ENCODE results near the gene RABAC1.
"Not testable (repeated sequence)": the region's sequence is repeated elsewhere in the genome, so short reads cannot be mapped to it uniquely, and the experiment has no call there.

Gene RABAC1, protein sequence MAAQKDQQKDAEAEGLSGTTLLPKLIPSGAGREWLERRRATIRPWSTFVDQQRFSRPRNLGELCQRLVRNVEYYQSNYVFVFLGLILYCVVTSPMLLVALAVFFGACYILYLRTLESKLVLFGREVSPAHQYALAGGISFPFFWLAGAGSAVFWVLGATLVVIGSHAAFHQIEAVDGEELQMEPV

DNA sequence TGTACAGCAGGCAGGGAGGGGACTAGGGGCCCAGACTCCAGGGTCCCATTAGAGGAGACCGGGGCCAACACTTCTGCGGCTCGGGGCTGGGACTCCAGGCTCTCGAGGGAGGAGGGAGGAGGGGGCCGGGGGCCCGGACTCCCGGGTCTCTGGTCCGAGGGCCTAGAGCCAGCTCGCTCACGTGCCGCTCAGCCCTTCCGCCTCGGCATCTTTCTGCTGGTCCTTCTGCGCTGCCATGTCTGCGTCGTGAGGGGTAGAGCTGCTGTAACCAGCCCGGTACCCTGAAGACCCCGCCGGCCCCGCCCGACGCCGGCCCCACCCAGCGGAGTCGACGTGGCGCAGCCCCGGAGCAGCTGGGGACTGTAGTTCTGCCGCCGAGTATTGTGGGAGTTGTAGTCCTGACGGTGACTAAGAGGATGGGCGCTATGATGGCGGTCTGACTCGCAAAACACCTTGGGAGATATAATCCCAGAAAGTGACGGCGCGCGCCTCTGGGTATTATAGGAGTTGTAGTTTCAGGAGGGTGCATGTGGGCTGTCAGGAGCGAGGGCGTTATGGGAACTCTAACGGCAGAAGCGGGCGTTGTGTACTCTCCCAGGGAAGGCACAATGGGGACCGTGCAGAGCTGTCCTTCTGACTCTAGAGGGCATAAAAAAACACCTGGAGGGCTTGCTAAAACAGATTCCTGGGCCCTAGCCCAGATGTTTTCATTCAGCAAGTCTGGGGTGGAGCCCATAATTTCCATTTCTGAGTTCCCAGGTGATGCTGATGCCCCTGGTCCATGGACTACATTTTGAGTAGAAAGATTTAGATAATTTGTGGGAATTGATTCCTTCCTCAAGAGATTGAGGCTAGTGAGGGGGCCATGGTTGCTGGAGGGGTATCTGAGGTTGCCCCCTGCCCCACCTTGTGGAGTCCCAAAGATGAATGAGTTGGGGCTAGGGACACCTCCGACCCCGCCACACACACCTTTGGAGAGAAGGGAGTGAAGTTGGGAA is at the start of gene RABAC1:
RABAC1 (minus strand) TSS at position 266 of the 998 bp plus-strand sequence; CDS start at position 237, 29 bp downstream.
- peak; percentile 81 to 84 for DNase-seq (ENCODE audit: low read depth in 2 of 2)

DNA sequence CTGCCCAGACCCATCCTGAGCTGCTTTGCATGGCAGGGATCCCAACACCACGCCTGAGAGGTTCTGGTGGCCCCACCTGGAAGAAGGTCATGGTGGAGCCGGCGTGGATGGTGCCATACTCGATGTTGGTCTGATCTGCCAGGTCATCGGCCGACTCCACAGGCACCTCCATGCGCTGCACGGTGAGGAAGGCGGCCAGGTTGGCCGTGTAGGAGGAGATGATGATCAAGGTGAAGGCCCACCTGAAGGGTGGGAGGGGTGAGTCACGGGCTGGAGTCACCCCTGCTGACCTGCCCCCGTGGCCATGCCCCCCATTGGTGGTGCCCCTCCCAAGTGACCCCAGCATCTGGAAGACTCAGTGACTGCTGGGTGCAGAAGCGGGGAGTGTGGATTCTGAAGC is 47.4 kb upstream of the RABAC1 start:
- no peak for DNase-seq (ENCODE audit: low read depth in 2 of 2)

DNA sequence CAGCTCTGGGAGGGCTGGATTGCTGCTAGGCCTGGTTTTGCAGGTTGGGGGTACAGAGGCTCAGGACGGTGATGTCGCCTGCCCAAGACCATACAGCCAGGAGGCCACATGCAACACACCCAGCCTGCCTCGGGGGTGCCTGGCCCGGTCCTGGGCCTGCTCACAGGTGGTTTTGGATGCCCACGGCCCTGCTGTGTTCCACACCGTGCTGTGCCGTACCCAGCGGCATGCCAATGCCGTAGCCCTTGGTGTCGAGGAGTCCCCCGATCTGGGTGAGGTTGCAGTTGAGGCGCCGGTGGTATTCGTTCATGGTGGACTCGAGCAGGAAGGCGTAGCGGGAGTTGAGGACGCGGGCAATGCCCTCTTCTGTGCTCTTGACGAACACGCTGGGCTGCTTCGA is 46.4 kb upstream of the RABAC1 start:
- DNase-seq (ENCODE audit: low read depth in 2 of 2), result no peak

DNA sequence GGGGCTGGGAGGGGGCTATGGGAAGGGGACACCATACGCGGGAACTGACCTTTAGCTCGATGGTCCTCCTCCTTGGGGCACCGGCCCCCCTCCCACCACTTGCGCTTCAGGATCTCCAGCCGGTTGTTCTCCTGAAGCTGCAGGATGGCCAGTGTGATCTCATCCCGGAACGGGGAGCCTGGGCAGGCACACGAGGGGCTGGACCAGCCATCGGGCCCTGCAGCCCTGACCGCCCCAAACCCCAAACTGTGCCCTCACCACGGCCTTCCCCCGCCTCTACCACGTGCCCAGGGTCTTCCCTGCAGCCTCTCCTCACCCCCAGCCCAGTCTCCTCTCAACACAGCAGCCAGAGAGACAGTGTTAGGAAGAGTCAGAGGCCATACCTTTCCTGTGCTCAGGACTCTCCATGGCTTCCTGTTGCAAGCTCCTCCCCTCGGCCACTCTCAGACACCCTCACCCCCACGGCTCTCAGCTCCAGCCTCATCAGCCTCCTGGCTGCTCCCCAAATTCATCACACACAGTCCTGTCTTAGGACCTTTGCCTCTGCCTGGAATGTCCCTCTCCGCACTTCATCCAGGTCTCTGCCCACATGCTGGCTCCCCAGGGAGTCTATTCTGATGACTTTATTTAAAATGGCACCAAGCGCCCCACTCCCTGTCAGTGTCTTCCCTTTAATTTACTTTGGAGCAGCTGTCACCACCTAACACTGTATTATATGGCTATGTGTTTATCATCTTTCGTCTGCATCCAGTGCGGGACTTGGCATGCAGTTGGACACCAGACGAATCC is 44.6 kb upstream of the RABAC1 start:
- no peak for DNase-seq (ENCODE audit: low read depth in 2 of 2)

DNA sequence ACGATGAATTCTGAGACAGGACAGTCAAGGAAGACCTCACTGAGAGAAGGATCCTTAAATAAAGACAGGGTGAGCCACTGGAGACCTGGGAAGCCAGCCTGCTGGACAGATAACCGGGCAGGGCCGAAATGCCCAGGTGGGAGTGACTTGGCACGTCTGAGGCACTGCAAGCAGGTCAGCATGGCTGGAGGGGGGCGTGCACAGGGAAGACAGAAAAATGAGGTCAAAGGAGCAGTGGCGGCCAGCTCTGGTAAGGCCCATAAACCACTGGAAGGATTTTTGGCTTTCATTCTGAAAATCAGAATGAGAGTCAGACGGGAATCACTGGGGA is 40.7 kb upstream of the RABAC1 start:
- no peak for DNase-seq (ENCODE audit: low read depth in 2 of 2)

DNA sequence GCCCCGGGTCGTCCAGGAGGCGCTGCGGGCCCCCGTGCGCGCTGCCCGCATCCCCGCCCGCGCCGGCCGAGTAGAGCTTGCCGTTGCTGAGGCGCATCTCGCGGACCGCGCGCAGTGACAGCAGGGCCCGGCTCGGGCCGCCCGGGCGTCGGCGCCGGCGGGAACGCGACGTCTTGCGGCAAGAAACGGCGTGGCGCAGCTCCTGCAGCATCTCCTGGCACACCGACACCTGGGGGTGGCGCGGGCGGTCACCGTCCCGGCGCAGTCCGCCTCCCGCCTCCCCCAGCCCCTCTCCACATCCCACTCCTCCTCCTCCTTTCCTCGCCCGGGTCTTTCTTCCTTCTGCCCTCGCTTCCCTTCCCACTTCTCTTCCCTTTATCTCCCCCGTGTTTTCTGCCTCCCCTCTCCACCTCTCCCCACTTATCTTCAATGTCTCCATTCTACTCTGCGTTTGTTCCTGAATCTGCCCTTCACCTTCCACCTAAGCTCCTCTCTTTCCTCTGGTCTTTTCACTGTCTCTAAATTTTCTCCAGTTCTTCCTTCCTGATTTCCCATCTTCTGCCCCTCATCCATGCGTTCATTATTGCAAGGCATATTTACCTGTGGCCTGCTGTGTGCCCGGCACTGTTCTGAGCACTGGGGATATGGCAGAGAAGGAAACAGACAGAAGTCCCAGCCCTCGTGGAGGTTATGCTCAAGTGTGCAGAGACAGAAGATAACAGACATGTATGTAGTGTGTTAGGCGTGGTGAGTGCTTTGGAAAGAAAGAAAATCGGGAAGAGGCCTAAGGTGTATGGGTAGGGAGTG is 40.2 kb upstream of the RABAC1 start:
- no peak for DNase-seq (ENCODE audit: low read depth in 2 of 2)

DNA sequence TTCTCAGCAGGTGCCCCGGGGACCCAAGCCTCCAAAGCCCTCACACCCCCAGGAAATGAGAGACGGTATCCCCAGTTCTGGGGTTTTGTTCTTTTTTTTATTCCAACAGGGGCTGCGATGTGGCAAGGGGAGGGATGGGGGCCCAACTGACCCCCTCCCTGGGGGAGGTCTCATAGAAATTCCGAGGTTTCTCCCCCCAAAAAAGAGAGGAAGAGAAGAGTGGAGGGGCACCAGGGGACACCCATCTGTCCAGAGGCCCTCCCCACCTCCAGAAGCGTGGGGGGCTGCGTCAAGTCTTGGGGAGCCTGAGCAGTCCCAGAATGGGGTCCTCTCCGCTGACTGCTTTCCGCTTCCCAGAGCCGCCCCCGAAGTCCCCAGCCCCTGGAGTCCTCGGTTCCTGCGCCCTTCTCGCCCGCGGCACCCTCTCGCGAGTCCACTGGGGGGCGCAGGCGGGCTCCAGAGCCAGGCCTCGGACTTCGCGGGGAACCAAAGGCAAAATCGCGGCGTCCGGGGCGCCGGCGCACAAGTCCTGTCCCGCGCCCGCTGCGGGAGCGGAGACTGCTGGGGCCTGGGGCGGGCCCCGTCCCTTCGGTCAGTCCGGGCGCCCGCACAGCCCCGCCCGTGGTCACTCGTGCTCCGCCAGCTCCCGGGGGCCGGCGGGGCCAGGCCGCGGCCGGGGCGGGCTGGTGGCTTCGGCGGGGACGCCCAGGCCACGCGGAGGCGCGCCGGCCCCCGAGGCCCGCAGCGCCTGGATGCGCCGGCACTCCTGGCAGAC is 39.3 kb upstream of the RABAC1 start:
- peak; percentile 48 to 57 for DNase-seq (ENCODE audit: low read depth in 2 of 2)

DNA sequence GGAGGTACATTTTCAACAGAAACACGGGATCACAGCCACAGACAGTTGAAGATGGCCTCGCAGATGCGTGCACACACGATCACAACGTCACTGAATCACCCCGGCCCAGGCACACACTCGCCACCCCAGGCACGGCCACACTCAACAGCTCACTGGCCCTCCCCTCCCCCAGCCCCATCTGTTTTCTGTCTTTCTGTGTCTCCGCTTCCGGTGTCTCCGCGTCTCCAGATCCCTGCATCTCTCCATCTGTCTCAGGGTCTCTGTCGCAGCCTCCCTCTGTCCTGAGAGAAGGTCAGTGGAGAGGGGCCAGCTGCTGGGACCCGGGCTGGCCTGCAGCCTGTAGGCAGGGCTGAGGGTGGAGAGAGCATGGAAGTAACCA is 38.7 kb upstream of the RABAC1 start:
- DNase-seq (ENCODE audit: low read depth in 2 of 2), result no peak

DNA sequence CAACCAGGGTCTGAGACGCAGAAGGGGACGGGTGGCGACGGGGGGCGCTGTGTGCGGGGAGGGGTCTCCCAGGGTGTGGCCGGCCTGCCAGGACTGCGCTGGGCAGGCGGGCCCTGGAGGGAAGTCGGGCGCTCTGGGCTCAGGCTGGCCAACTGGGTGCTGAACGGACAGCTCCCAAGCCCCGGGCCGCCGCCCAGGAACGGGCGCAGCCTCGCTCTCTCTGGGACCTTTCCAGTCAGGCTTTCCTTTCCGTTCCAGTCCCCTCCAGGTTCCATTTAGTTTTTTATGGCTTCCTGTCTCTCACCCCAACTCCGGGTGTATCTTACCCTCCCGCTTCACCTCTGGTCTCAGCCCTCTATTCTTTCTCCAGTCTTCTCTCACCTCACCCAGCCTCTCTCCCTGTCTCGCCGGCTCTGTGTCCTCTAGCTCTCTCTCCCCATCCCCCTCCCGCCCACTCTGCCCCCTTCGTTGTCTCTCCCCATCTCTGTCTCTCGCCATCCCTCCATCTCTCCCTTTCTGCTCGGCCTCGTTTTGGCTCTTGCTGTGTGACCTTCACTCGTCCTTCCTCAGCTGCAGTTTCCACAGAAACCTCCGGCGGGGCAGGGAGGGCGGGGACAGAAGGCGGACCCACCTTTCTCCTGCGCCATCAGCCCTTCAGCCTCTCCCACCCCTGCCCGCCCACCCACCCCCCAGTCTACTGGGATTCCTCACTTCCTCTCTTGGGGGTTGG is 38.2 kb upstream of the RABAC1 start:
- DNase-seq (ENCODE audit: low read depth in 2 of 2), result peak; percentile 20 to 35

DNA sequence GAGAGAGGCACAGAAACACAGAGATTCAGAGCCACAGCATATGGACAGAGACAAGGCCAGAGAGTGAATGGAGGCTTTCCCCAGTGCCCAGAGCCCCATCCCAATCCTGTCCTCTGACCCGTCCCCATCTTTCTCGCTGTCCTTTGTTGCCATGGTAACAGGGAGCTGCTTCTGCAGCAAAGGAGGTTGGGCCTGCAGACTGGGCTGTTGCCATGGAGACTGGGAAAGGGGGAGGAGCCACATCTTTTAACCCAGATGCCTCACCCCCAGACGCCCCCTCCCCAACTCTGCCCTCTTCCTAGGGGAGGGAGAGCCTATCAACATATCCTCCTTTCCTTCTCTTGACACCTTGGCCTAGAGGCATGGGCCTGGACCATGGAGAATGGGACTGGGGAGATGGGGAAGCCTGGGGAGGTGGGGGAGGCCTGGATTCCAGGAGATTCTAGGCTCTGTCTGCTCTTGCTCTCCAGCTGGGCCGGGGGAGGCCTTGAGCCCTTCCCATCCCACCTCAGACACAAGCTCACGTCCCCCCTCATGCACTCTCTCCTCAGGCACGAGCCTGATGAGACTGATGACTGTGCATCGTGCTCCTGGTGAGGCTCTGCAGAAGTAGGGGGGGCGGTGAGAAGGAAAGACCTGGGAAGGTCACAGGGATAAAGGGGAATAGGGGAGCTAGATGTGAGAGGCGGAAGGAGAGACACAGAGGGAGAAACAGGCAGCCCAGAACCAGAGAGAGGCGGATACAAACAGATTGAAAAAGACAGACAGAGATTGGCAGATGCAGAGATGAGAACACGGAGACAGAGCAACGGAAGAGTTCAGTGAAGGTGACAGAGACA is 37.1 kb upstream of the RABAC1 start:
- no peak for DNase-seq (ENCODE audit: low read depth in 2 of 2)

DNA sequence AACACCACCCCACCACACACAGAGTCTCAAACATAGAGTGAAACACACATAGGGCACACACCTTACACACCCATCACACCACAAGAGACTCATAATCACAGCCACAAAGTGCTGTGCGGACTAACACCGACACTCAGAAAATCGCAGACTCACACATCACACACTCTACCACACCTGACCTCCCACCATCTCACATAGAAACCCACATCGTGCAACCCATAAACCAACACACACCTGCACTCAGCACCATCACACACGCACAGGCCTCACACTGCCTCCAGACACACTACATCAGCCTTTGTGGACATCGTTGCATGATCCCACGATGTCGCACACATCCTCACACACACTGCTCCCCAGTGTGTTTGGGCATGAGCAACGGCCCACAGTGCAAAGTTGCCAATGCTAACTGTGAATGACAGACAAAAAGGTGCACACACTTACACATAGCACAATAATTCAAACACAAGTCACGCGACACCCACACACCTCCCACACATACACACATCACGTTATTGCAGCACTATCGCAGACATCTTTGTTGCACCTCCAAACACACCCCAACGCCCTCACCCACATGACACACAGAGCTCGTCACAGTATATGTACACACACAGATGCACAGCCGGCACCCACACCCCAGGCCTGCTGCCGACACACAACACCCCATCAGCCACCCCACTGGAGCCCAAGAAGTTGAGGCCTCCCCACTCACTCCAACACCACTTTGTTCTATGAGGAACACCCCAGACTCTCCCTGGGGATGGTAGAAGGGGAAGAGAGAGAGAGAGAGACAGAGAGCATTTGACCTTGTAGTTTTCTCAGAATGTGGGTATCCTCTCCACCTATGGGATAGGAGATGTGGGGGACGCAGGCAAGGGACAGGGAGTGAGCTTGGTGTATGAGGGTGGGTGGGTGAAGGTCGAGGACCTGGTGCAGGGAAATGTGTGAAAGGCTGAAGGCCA is 36.2 kb upstream of the RABAC1 start:
- DNase-seq (ENCODE audit: low read depth in 2 of 2), result no peak

DNA sequence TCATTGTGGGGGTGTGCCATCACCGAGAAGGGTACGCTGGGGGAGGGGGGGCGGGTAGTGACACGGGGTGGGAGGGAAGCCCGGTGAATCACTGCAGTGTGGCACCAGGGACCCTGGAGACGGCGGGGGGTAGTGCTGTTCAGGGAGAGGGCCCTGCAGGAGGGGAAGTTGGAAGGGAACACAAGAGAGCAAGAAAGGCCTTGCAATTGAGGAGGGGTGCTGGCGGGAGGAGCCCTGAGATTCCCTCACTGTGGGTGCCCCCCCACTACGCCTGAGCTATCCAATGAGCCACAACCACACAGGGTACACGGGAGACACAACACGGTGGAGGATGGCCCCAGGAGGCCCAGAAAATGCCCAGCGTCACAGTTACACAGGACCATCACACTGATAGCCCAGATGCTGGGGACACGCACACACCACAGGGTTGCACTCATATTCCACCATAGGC is 35.4 kb upstream of the RABAC1 start:
- no peak for DNase-seq (ENCODE audit: low read depth in 2 of 2)

DNA sequence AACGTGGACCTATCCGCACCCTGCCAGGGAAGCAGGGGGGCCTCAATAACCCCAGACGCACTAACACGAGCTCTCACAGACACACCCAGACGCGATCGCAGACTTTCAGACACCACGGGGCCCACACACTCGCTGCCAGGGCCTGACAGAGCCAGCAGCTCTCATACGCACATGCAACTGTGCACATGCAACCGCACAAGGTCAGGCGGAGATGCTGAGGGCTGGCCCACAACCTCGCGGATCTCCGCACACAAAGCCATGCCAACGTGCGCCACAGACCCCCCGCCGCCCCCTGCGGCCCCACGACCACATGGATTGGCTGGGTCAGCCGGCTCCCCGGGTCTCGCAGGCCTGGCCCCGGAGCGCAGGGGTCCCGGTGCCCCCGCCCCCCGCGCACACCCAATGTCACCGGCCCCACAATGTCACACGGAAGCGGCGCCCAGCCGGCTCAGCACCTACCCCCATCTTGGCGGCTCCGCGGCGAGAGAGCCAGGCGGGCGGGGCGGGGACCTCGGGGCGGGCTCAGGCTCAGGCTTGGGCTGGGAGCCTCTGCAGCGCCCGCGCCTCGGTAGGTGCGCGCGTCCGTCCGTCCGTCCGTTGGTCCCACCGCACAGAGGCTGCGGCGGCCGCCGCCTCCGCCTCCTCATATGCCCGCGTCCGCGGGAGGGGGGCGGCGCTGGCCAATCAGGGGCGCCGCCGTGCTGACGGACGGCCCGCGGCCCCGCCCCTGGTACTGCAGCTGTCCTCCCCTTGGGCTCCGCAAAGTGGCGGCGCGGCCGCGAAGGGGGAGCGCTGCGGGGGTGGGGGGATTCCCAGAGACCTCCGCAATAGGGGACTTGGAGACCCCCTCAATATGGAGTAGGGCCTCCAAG is 34.7 kb upstream of the RABAC1 start, which contains the start of gene ATP1A3:
ATP1A3 (minus strand) TSS at position 619 of the 872 bp plus-strand sequence; CDS start at position 465, 154 bp downstream.
- DNase-seq (ENCODE audit: low read depth in 2 of 2), result peak; percentile 33

DNA sequence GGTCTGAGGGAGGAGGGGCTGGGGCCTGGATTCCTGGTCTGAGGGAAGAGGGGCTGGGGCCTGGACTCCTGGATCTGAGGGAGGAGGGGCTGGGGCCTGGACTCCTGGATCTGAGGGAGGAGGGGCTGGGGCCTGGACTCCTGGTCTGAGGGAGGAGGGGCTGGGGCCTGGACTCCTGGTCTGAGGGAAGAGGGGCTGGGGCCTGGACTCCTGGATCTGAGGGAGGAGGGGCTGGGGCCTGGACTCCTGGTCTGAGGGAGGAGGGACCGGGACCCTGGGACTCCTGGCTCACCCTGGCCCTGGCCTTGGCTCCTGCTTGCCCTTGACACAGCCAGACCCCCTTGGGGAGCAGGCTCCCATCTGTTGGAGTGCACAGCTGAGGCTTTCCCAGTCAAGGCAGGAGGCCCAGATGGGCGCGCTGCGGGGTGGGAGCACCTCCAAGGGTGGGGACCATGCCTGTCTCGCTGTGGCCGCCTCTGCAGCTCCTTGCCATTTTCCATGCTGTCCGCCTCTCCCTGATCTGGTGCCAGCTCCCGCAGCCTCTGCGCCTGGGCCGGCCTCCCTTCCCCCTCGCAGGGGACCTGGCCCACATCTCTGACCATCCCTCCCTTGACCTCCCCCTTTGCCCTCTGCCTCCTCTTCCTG is 32.9 kb upstream of the RABAC1 start:
- DNase-seq (ENCODE audit: low read depth in 2 of 2), result not testable (repeated sequence)

DNA sequence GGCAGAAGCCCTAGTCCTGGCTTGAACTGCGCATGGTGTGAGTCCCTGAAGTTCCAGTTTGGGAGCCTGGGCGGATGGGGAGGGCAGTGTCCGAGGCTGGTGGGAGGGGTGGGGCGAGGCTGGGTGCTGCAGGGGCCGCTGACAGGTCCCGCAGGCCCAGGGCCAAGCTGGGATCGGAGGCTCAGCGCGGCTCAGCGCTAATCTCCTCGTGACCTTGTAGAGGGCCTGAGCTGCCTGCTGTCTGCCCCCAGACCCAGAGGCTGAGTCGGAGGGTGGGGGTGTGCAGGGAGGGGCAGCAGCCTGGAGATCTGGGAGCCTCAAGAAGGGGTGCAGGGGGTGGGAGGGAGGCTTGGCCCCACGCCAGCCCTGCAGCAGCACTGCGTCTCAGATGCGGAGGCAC is 31.9 kb upstream of the RABAC1 start:
- no peak for DNase-seq (ENCODE audit: low read depth in 2 of 2)

DNA sequence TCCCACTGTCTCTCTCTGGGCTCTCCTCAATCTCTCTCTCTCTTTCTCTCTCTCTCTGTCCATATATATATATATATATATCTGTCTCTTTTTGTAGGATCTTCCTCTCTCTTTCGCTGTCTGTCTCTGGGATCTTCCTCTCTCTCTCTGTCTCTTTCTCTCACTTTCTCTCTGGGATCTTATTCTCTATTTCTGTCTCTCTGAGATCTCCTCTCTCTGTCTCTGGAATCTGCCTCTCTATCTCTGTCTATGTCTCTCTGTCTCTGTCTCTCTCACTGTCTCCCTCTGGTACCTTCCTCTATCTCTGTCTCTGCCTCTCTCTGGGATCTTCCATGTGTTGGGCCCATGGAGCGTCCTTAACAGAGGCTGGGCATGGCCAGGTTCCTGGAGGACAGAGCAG is 31.5 kb upstream of the RABAC1 start:
- DNase-seq (ENCODE audit: low read depth in 2 of 2), result no peak
